Keratinocyte (primary cell): ENCODE measurements around the gene PPP5C. TPM values are rescaled to one million over a fixed set of nuclear protein-coding genes. Genes with fewer than 3 reads are reported as not detected.

Source experiments
- DNase-seq: peaks from one replicate; pipeline ENCODE4 v3.0.0-alpha.2; 2011; ENCODE audit warnings: low read depth, missing footprints, low spot score
- FAIRE-seq: peaks from 2 replicates; lab custom pipeline; 2011; peaks lifted over from hg19 to GRCh38; lab: Jason Lieb, UNC
- H2AFZ ChIP-seq: 2 replicates; pipeline ENCODE4 v1.6.0; 2012; ENCODE audit warnings: low read length, control low read depth, inconsistent platforms; ENCODE audit not compliant: control insufficient read depth
- H3K27ac ChIP-seq: 2 replicates; pipeline ENCODE4 v1.5.1; 2011; ENCODE audit warnings: low read length; ENCODE audit not compliant: control insufficient read depth, insufficient read depth
- H3K27me3 ChIP-seq: 3 replicates; pipeline ENCODE4 v1.6.0; 2011; ENCODE audit warnings: low read length; ENCODE audit not compliant: control insufficient read depth, insufficient read depth; ENCODE audit errors: extremely low read depth
- H3K36me3 ChIP-seq, 2 experiments: 2 replicates in 1 of 2; 3 replicates in 1 of 2; pipeline ENCODE4 v1.5.1; 2011; ENCODE audit warnings: low read length in 2 of 2, mild to moderate bottlenecking in 1 of 2; ENCODE audit not compliant: control insufficient read depth in 2 of 2, insufficient read depth in 2 of 2; ENCODE audit errors: extremely low read depth in 1 of 2
- H3K4me1 ChIP-seq: 3 replicates; pipeline ENCODE4 v1.5.1; 2011; ENCODE audit warnings: low read length; ENCODE audit not compliant: control insufficient read depth, insufficient read depth; ENCODE audit errors: extremely low read depth
- H3K4me2 ChIP-seq: 3 replicates; pipeline ENCODE4 v1.6.0; 2011; ENCODE audit warnings: low read depth, low read length; ENCODE audit not compliant: control insufficient read depth, insufficient read depth; ENCODE audit errors: extremely low read depth
- H3K4me3 ChIP-seq, 3 experiments: fragments of 200-600 bp in 1 of 3; sonication (generic) in 1 of 3; 2 replicates in 2 of 3; 3 replicates in 1 of 3; pipeline ENCODE4 v1.5.1; 2011 to 2016; ENCODE audit warnings: low read length in 3 of 3, mild to moderate bottlenecking in 3 of 3, control low read depth in 2 of 3, inconsistent platforms in 1 of 3, low read depth in 1 of 3, mixed read lengths in 1 of 3, mixed run types in 1 of 3, moderate library complexity in 1 of 3; ENCODE audit not compliant: control insufficient read depth in 2 of 3, insufficient read depth in 2 of 3; ENCODE audit errors: extremely low read depth in 1 of 3
- H3K79me2 ChIP-seq: 2 replicates; pipeline ENCODE4 v1.6.0; 2012; ENCODE audit warnings: low read length; ENCODE audit not compliant: control insufficient read depth, insufficient read depth
- H3K9ac ChIP-seq: 3 replicates; pipeline ENCODE4 v1.6.0; 2011; ENCODE audit warnings: low read length; ENCODE audit not compliant: control insufficient read depth, insufficient read depth; ENCODE audit errors: extremely low read depth
- H3K9me1 ChIP-seq: 3 replicates; pipeline ENCODE4 v1.6.0; 2011; ENCODE audit warnings: low read length; ENCODE audit not compliant: control insufficient read depth, insufficient read depth; ENCODE audit errors: extremely low read depth
- H3K9me3 ChIP-seq: 2 replicates; pipeline ENCODE4 v1.5.1; 2012; ENCODE audit warnings: low read depth, low read length; ENCODE audit not compliant: control insufficient read depth
- H4K20me1 ChIP-seq: 3 replicates; pipeline ENCODE4 v1.6.0; 2011; ENCODE audit warnings: low read length; ENCODE audit not compliant: control insufficient read depth, insufficient read depth; ENCODE audit errors: extremely low read depth
- CTCF ChIP-seq, 3 experiments: IDR thresholded peaks in 1 of 3; conservative IDR thresholded peaks in 1 of 3; optimal IDR thresholded peaks in 1 of 3; 2 replicates in 2 of 3; 3 replicates in 1 of 3; pipeline versions ENCODE3 to v1.5.1; 2011; ENCODE audit warnings: low read length in 3 of 3, mild to moderate bottlenecking in 3 of 3, moderate library complexity in 2 of 3, control low read depth in 1 of 3, inconsistent platforms in 1 of 3; ENCODE audit not compliant: insufficient read depth in 2 of 3; ENCODE audit errors: extremely low read depth in 1 of 3
- EZH2 ChIP-seq: IDR thresholded peaks from one replicate; pipeline ENCODE4 v1.6.1; 2012; ENCODE audit warnings: inconsistent platforms, mild to moderate bottlenecking, low read length, moderate library complexity
- dilution Hi-C: fragments of 300-500 bp; cut with MboI; formaldehyde crosslinking; loops from one replicate; pipeline ENCODE4 v1.7.0; 2020; ENCODE audit warnings: low sequenced_read_pairs; ENCODE audit not compliant: extremely low pct_ligation_motif_present
- polyA plus RNA-seq, 5 experiments: library from polyadenylated mRNA; depleted of rRNA in 3 of 5; stranded (reverse) in 3 of 5; stranded (forward) in 1 of 5; unstranded in 1 of 5; fragments of >200 nt; gene quantifications; 1 replicate in 1 of 5; 2 replicates in 3 of 5; 3 replicates in 1 of 5; pipeline versions ENCODE4 v1.2.1 to v1.2.3, GENCODE V29; 2011 to 2012; ENCODE audit warnings: missing spikeins in 2 of 5, low read depth in 1 of 5, low replicate concordance in 1 of 5

PPP5C gene
- polyA plus RNA-seq, 1 donor (not counting 4 experiments of a cell fraction or from before 2014, with no cell fraction given) = 97.5 TPM

- Histone ChIP-seq H3K27ac (no peak overlapping the region), H3K79me2 (peaks cover 2% of the 10 kb centered on the region), H3K36me3 (peaks cover 9 to 11% of the 10 kb centered on the region in 2 experiments), H3K4me3 (no peak overlapping the region), H3K9ac (no peak overlapping the region), H2AFZ (no peak overlapping the region), H3K9me3 (no peaks in the 10 kb centered on the region), H3K27me3 (no peaks in the 10 kb centered on the region), H4K20me1 (no peaks in the 10 kb centered on the region), H3K9me1 (no peaks in the 10 kb centered on the region), H3K4me1 (no peaks in the 10 kb centered on the region), H3K4me2 (no peak overlapping the region)
- no peak for DNase-seq
- FAIRE-seq = no peak
- dilution Hi-C loops = no loop called here
- no peak for TF ChIP-seq EZH2
These were observed 35.0 kb downstream of the PPP5C start for GRCh38 chr19:46381756-46382345.

DNA sequence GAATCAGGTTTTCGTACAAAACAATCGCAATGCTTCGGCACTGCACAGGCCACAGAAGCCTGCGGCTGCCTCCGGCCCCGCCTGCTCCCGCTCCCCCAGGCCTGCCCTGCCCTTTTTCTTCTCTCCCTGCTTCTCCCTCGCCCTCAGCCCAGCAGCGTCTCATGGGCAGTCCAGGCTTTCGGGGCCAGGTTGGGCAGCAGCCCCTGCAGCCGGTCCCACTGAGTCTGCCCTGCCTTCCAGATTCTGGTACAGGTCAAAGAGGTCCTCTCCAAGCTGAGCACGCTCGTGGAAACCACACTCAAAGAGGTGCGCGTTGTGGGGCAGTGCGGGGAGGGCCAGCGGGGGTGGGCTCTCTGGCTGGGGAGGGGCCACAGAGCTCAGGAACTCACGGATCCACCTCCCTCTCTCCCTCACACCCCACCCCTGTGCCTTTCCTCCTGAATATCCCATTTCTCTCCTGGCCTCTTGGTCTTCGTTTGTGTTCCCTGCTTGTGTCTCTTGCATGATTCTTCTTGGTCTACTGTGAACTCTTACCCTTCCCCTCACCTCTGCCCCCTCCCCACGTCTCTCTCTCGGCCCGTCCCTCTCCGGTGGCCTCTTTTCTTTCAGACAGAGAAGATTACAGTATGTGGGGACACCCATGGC is 36.4 kb downstream of the PPP5C start:
- H2AFZ ChIP-seq = no peak overlapping the region
- no peaks in the 10 kb centered on the region for H3K9me3 ChIP-seq
- H3K36me3 ChIP-seq = peaks cover 20 to 23% of the 10 kb centered on the region in 2 experiments
- dilution Hi-C loops = no loop called here
- no peaks in the 10 kb centered on the region for H3K4me1 ChIP-seq
- peaks cover 2% of the 10 kb centered on the region for H3K79me2 ChIP-seq
- no peak overlapping the region for H3K4me2 ChIP-seq
- no peak overlapping the region for H3K9ac ChIP-seq
- H3K27ac ChIP-seq = no peak overlapping the region
- no peaks in the 10 kb centered on the region for H3K27me3 ChIP-seq
- no peaks in the 10 kb centered on the region for H3K9me1 ChIP-seq
- H3K4me3 ChIP-seq = no peak overlapping the region
- no peaks in the 10 kb centered on the region for H4K20me1 ChIP-seq
- DNase-seq (no peak), FAIRE-seq (no peak)
- TF ChIP-seq CTCF (optimal IDR thresholded peaks at IDR 0.05 in 1 of 3, IDR thresholded peaks at IDR 0.05 in 1 of 3, conservative IDR thresholded peaks at IDR 0.05 in 1 of 3; ENCODE audit: extremely low read depth in 1 of 3, insufficient read depth in 2 of 3, low read length in 3 of 3) = no peak
- TF ChIP-seq EZH2 = no peak
